GM12878 (cell line): ENCODE data around the gene RNF220.
"Not testable (repeated sequence)": the region's sequence is repeated elsewhere in the genome, so short reads cannot be mapped to it uniquely, and the experiment has no call there.

Experiments used
- CUX1 ChIP-seq: IDR thresholded peaks from 2 replicates; pipeline ENCODE4 v1.6.1; 2012; ENCODE audit warnings: improper control_type of control experiment, low read depth, low read length; ENCODE audit not compliant: insufficient replicate concordance
- POLR2A ChIP-seq: IDR thresholded peaks from 2 replicates; pipeline ENCODE4 v1.6.1; 2011; ENCODE audit warnings: low read depth, mild to moderate bottlenecking, low read length
- SIN3A ChIP-seq: IDR thresholded peaks from 2 replicates; pipeline ENCODE4 v1.6.1; 2012; ENCODE audit warnings: low read depth, low read length, improper control_type of control experiment
- TAF1 ChIP-seq: IDR thresholded peaks from 2 replicates; pipeline ENCODE4 v1.6.1; 2011; ENCODE audit warnings: mild to moderate bottlenecking, low read depth, low read length, borderline replicate concordance
- TF ChIP-seq, protein P1 (sequence below), 3 experiments: IDR thresholded peaks in 2 of 3; conservative IDR thresholded peaks in 1 of 3; 2 replicates each; pipeline ENCODE4 v1.5.1; 2011; ENCODE audit warnings: low read depth in 3 of 3, low read length in 3 of 3, mild to moderate bottlenecking in 3 of 3, control low read depth in 2 of 3, moderate library complexity in 2 of 3, inconsistent platforms in 1 of 3, mixed read lengths in 1 of 3; ENCODE audit not compliant: control insufficient read depth in 2 of 3, insufficient read depth in 1 of 3; ENCODE audit errors: extremely low read depth in 1 of 3
- TF ChIP-seq, protein P2 (sequence below): IDR thresholded peaks from 2 replicates; pipeline ENCODE4 v1.6.1; 2012; ENCODE audit warnings: low read depth, low read length, improper control_type of control experiment

DNA sequence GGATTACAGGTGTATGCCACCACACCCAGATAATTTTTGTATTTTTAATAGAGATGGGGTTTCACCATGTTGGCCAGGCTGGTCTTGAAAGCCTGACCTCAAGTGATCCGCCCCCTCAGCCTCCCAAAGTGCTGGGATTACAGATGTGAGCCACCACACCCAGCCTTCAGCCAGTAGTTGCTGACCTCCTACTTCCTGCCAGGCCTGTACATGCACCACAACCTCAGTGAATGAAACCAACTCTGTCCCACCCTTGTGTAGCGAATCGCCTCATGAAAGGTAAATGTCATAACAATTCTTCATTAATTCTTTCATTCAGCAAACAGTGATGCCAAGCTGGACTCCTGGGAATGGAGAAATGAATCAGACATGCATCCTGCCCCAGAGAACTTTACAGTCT, 155.6 kb downstream of the RNF220 start:
- TF ChIP-seq CUX1, POLR2A, TAF1, SIN3A: not testable (repeated sequence)
- TF ChIP-seq, protein P1, sequence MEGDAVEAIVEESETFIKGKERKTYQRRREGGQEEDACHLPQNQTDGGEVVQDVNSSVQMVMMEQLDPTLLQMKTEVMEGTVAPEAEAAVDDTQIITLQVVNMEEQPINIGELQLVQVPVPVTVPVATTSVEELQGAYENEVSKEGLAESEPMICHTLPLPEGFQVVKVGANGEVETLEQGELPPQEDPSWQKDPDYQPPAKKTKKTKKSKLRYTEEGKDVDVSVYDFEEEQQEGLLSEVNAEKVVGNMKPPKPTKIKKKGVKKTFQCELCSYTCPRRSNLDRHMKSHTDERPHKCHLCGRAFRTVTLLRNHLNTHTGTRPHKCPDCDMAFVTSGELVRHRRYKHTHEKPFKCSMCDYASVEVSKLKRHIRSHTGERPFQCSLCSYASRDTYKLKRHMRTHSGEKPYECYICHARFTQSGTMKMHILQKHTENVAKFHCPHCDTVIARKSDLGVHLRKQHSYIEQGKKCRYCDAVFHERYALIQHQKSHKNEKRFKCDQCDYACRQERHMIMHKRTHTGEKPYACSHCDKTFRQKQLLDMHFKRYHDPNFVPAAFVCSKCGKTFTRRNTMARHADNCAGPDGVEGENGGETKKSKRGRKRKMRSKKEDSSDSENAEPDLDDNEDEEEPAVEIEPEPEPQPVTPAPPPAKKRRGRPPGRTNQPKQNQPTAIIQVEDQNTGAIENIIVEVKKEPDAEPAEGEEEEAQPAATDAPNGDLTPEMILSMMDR (IDR thresholded peaks at IDR 0.05 in 2 of 3, conservative IDR thresholded peaks at IDR 0.05 in 1 of 3; ENCODE audit: control insufficient read depth in 2 of 3, extremely low read depth in 1 of 3, insufficient read depth in 1 of 3, low read depth in 3 of 3, low read length in 3 of 3) = not testable (repeated sequence)
- TF ChIP-seq, protein P2, sequence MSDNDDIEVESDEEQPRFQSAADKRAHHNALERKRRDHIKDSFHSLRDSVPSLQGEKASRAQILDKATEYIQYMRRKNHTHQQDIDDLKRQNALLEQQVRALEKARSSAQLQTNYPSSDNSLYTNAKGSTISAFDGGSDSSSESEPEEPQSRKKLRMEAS = not testable (repeated sequence)
